Measurements from ENCODE around the gene DDN. TPM values are rescaled to one million over a fixed set of nuclear protein-coding genes. Genes with fewer than 3 reads are reported as not detected.

The DDN gene
- total RNA-seq, 1 experiment from 2014 or later = 0.35 TPM

- Histone ChIP-seq H4K20me1 (ENCODE audit: control insufficient read depth, insufficient read depth, insufficient read length) (no peaks in the 10 kb centered on the region), H2BK5ac (ENCODE audit: insufficient read length, low read length) (no peak overlapping the region), H3K27ac (ENCODE audit: insufficient read length, low read depth, low read length) (no peak overlapping the region), H3K4ac (ENCODE audit: low read depth, low read length) (no peak overlapping the region), H3K4me2 (ENCODE audit: insufficient read depth, insufficient read length, low read length) (no peak overlapping the region), H3T11ph (ENCODE audit: low read length) (no peak overlapping the region), H3K9me3 (ENCODE audit: control insufficient read depth, low read depth, low read length) (no peaks in the 10 kb centered on the region), H3K4me1 (ENCODE audit: insufficient read depth, low read length) (peaks cover 7% of the 10 kb centered on the region; the same call in 1 of the 2 replicates), H3K23ac (ENCODE audit: insufficient read length, low read depth, low read length) (no peak overlapping the region), H2BK12ac (ENCODE audit: insufficient read length, low read depth, low read length) (no peak overlapping the region), H3K79me2 (ENCODE audit: insufficient read depth, low read length) (peaks cover 3% of the 10 kb centered on the region; the same call in 1 of the 2 replicates), H3K23me2 (ENCODE audit: insufficient read length, low read depth, low read length, poor library complexity, severe bottlenecking) (peaks cover 9% of the 10 kb centered on the region), H3K9ac (ENCODE audit: extremely low read depth, insufficient read length, low read length) (no peak overlapping the region), H3K79me1 (ENCODE audit: insufficient read depth, low read depth, low read length, poor library complexity, severe bottlenecking) (no peaks in the 10 kb centered on the region), H4K8ac (replicated peaks; ENCODE audit: insufficient read length, low read depth, low read length) (no peak overlapping the region), H3K27me3 (ENCODE audit: insufficient read depth, low read length) (no peaks in the 10 kb centered on the region; the same call in 1 of the 2 replicates), H2AK5ac (ENCODE audit: insufficient read length, low read length) (no peak overlapping the region), H3K14ac (ENCODE audit: insufficient read depth, low read length) (no peak overlapping the region), H4K91ac (ENCODE audit: insufficient read length, low read depth, low read length) (no peak overlapping the region), H2BK15ac (ENCODE audit: low read depth, low read length) (no peak overlapping the region), H2AFZ (ENCODE audit: low read length) (no peak overlapping the region), H3K18ac (ENCODE audit: insufficient read length, low read depth, low read length) (no peak overlapping the region), H2BK20ac (ENCODE audit: low read depth, low read length, poor library complexity, severe bottlenecking) (no peak overlapping the region), H3K56ac (ENCODE audit: insufficient read length, low read depth, low read length) (no peak overlapping the region), H2BK120ac (ENCODE audit: low read depth, low read length, poor library complexity, severe bottlenecking) (no peak overlapping the region), H4K5ac (ENCODE audit: insufficient read length, low read depth, low read length) (no peak overlapping the region)
- no peaks in the 10 kb centered on the region; a peak in 1 of 5 replicates for H3K9me3 Mint-ChIP-seq
- H3K27ac Mint-ChIP-seq = no peak overlapping the region
- peaks cover 0 to 7% (median 2%) of the 10 kb centered on the region in 3 experiments; a peak in 3 of 7 replicates for H3K36me3 Mint-ChIP-seq (ENCODE audit: insufficient read depth in 1 of 3, low read depth in 3 of 3)
- peaks cover 8% of the 10 kb centered on the region for H3K27me3 Mint-ChIP-seq (ENCODE audit: low read depth)
- WGBS (ENCODE audit: extremely low coverage, insufficient read length, low lambda C conversion rate) = no CpG with 5 or more reads among the region's 3 CpGs
- no peak for TF ChIP-seq CTCF (conservative IDR thresholded peaks at IDR 0.05)
- no peak overlapping the region for H3K4me3 Mint-ChIP-seq
- peaks cover 29 to 30% of the 10 kb centered on the region in 2 experiments for H3K4me1 Mint-ChIP-seq
- DNase-seq = no peak
Measured at GRCh38 chr12:48960834-48961233, 38.3 kb downstream of the DDN start.
